Urinary bladder (tissue), 2 donors: ENCODE measurements around the gene C16orf82. TPM values are rescaled to one million over a fixed set of nuclear protein-coding genes. Genes with fewer than 3 reads are reported as not detected.

Source experiments
- polyA plus RNA-seq: library from polyadenylated mRNA; stranded (reverse); fragments of 200-250 nt; gene quantifications from one replicate; pipeline ENCODE4 v1.2.3, GENCODE V29; 2013
- total RNA-seq: library from RNA; depleted of rRNA; stranded (reverse); fragments of >200 nt; gene quantifications from one replicate; pipeline ENCODE4 v1.2.3, GENCODE V29; 2014
- donor health status: healthy.

The C16orf82 gene
- total and polyA plus RNA-seq, 2 donors = not detected

Other genes starting within 250 kb of the C16orf82 start
- 3.3 TPM for gene KDM8, start 136.6 kb downstream of the C16orf82 start, total RNA-seq
- 4.4 TPM for gene KDM8, start 136.6 kb downstream of the C16orf82 start, polyA plus RNA-seq
- 33.9 TPM for gene NSMCE1, start 201.8 kb downstream of the C16orf82 start, total RNA-seq
- gene NSMCE1, start 201.8 kb downstream of the C16orf82 start, polyA plus RNA-seq = 76.3 TPM
- 26.2 TPM for gene IL4R, start 247.0 kb downstream of the C16orf82 start, total RNA-seq
- gene IL4R, start 247.0 kb downstream of the C16orf82 start, polyA plus RNA-seq = 75.2 TPM